ENCODE data around the gene CFDP1.

Gene CFDP1

DNA sequence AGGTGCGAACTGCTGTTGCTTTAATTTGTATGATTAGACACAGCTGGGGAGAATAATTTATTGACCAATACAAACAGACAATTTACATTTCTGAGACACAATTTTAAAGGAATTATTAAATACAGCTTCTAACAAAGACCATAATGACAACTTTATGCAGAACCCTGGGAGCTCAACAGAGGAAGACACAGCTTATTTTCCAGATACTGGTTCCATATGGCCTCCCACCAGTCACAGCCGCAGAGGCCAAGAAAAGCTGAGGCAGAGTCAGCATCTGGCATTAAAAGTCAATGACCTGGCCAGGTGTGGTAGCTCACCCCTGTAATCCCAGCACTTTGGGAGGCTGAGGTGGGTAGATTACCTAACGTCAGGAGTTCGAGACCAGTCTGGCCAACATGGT is 115.8 kb downstream of the CFDP1 start:
- Histone ChIP-seq H3K4me3 (replicated peaks; ENCODE audit: insufficient read depth, low read length) (no peak overlapping the region), H3K27me3 (ENCODE audit: insufficient read depth, poor library complexity, severe bottlenecking) (peaks cover 2% of the 10 kb centered on the region), H3K27ac (replicated peaks) (no peak overlapping the region)
- TF ChIP-seq SPI1 (IDR thresholded peaks at IDR 0.05; ENCODE audit: borderline replicate concordance, low read depth) (no peak), CTCF (IDR thresholded peaks at IDR 0.05; ENCODE audit: insufficient read depth, low read length) (no peak), GABPA (IDR thresholded peaks at IDR 0.05; ENCODE audit: low read depth) (no peak), REST (IDR thresholded peaks at IDR 0.05; ENCODE audit: insufficient replicate concordance, low read depth) (no peak), POLR2AphosphoS5 (IDR thresholded peaks at IDR 0.05; ENCODE audit: low read depth) (no peak)
- no peak for DNase-seq (ENCODE audit: low read depth in 1 of 2, low spot score in 1 of 2)

GRCh38 chr16:75317101-75317522 is 116.2 kb downstream of the CFDP1 start:
- H3K27ac ChIP-seq (replicated peaks): no peak overlapping the region
- no peaks in the 10 kb centered on the region for H3K27me3 ChIP-seq (ENCODE audit: insufficient read depth, poor library complexity, severe bottlenecking)

More at GRCh38 chr16:75317101-75317522, 116.2 kb downstream of the CFDP1 start:
- no peak for DNase-seq (ENCODE audit: low read depth in 1 of 2, low spot score in 1 of 2)
- no peak overlapping the region for H3K4me3 ChIP-seq (replicated peaks; ENCODE audit: insufficient read depth, low read length)
- TF ChIP-seq GABPA (IDR thresholded peaks at IDR 0.05; ENCODE audit: low read depth) (no peak), SPI1 (IDR thresholded peaks at IDR 0.05; ENCODE audit: borderline replicate concordance, low read depth) (no peak), POLR2AphosphoS5 (IDR thresholded peaks at IDR 0.05; ENCODE audit: low read depth) (no peak), CTCF (IDR thresholded peaks at IDR 0.05; ENCODE audit: insufficient read depth, low read length) (no peak), REST (IDR thresholded peaks at IDR 0.05; ENCODE audit: insufficient replicate concordance, low read depth) (no peak)
